HepG2 (cell line): ENCODE measurements around the gene TP63.

Source experiments
- EZH2 ChIP-seq: conservative IDR thresholded peaks from 2 replicates; pipeline ENCODE4 v1.6.1; 2012; ENCODE audit warnings: mild to moderate bottlenecking, low read depth, low read length, moderate library complexity
- MAFF ChIP-seq: IDR thresholded peaks from 2 replicates; pipeline ENCODE4 v1.6.1; 2011; ENCODE audit warnings: low read depth, low read length, improper control_type of control experiment
- PCBP2 ChIP-seq: fragments of 200-400 bp; formaldehyde crosslinking; optimal IDR thresholded peaks from 2 replicates; pipeline ENCODE3; 2018; ENCODE audit warnings: low read length, low read depth; ENCODE audit not compliant: poor library complexity, severe bottlenecking
- ZNF567 ChIP-seq: sonication (generic); formaldehyde crosslinking; IDR thresholded peaks from 2 replicates; pipeline ENCODE4 v1.8.1; 2023; ENCODE audit warnings: mild to moderate bottlenecking, missing genetic modification reagents, borderline replicate concordance
- TF ChIP-seq, protein P1 (sequence below): sonication (generic); formaldehyde crosslinking; IDR thresholded peaks from 2 replicates; pipeline ENCODE4 v1.5.0; 2020; ENCODE audit warnings: mild to moderate bottlenecking, missing genetic modification reagents, moderate library complexity

DNA sequence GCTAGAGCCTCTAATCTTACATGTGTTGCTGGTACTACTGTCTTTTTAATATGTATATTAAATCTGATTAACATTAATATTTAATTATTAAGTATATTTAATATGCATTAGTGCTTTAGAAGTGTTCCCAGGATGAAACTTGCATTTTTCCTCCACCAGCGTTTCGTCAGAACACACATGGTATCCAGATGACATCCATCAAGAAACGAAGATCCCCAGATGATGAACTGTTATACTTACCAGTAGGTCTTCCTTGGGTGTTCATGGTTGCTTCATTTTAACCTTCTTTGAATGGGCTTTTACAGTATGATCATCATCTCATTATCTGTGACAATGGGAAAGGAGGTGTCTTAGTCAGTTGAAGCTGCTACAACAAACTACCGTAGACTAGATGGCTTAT, 238.0 kb downstream of the TP63 start:
- TF ChIP-seq, protein P1, sequence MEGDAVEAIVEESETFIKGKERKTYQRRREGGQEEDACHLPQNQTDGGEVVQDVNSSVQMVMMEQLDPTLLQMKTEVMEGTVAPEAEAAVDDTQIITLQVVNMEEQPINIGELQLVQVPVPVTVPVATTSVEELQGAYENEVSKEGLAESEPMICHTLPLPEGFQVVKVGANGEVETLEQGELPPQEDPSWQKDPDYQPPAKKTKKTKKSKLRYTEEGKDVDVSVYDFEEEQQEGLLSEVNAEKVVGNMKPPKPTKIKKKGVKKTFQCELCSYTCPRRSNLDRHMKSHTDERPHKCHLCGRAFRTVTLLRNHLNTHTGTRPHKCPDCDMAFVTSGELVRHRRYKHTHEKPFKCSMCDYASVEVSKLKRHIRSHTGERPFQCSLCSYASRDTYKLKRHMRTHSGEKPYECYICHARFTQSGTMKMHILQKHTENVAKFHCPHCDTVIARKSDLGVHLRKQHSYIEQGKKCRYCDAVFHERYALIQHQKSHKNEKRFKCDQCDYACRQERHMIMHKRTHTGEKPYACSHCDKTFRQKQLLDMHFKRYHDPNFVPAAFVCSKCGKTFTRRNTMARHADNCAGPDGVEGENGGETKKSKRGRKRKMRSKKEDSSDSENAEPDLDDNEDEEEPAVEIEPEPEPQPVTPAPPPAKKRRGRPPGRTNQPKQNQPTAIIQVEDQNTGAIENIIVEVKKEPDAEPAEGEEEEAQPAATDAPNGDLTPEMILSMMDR (CRISPR knock-in tag), result no peak
- TF ChIP-seq ZNF567 (CRISPR knock-in tag) (no peak), PCBP2 (no peak), MAFF (no peak), EZH2 (no peak)
